NCI-H1048 (cell line): ENCODE data around the gene ARF6.
"Not testable (repeated sequence)": the region's sequence is repeated elsewhere in the genome, so short reads cannot be mapped to it uniquely, and the experiment has no call there.

ENCODE experiments used
- DNase-seq: peaks from one replicate; lab custom pipeline; 2025; lab: John Stamatoyannopoulos, UW

The ARF6 gene

GRCh38 chr14:49876563-49877127 is 16.2 kb upstream of the ARF6 start:
- no peak for DNase-seq

- DNase-seq, result no peak
Observed at GRCh38 chr14:49879646-49880204, 13.2 kb upstream of the ARF6 start.

GRCh38 chr14:49880267-49881064 is 12.4 kb upstream of the ARF6 start:
- DNase-seq, result no peak

DNA sequence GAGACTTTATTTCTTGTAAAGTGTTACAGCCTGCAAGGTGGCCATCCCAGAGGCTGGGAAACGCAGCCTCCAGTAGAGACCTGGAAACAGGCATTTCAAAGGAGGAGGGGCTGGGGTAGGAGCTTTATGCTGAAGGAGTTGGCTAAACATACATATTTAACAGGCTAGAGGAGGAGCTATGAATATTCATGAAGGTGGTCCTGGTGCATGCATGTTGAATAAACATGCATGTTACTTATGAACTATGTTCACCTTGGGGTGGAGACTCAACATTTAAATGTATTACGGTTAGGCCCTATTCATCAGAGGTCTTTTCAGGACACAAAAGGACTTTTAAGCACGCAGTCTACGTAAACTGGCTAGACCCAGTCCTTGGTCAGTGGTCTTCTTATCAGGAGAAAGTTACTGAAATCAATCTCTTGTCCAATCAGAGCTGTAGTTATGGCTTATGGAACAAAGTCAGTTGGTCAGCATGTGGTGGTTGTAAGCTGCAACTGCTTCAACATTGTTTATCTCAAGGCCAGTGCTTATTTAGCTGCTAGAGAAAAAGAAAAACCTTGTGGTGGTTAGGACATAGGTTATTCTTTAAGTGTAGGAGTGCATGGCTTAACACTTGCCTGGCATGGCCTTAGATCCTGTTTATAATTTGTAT is 11.4 kb upstream of the ARF6 start:
- DNase-seq, result no peak

DNA sequence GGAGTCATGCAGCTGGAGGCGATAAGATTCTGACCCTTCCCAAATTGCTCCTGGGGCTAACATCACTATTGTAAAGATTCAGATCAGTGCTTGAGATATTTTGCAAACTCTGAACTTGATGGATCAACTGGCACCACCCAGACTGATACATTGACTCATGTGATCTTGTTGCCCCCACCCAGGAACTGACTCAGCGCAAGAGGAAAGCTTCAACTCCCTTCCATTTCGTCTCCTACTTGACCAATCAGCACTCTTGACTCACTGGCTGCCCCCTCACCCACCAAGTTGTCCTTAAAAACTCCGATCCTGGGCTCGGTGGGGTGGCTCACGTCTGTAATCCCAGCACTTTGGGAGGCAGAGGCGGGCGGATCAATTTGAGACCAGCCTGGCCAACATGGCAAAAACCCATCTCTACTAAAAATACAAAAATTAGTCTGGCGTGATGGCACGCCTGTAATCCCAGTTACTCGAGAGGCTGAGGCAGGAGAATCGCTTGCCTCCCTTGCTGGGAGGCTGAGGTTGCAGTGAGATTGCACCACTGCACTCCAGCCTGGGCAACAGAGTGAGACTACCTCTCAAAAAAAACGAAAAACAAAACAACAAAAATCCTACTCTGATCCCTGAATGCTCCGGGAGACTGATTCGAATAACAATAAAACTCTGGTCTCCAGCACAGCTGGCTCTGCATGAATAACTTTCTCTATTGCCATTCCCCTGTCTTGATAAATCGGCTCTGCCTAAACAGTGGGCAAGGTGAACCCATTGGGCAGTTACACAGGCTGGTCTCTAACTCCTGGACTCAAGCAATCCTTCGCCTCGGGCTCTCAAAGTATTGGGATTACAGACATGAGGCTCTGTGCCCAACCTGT is 9.8 kb upstream of the ARF6 start:
- no peak for DNase-seq

- no peak for DNase-seq
Observed at GRCh38 chr14:49886523-49886922, 6.4 kb upstream of the ARF6 start.

DNA sequence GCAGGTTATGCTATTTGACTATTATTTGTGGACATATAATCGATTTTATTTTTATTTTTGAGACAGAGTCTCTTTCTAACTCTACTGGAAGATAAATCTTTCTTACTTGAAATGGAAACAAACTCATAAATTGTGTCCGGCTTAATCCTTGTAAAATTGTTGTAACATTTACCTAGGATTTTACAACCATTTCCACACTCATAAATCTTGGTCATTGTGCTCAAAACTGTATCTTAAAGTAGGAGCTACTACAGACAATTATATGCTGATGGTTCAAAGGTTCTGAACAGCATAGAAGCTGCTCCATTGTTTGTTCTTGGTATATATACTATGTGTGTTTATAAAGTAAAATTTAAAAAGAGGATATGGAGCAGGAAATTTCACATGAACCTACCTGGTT is 4.6 kb upstream of the ARF6 start:
- no peak for DNase-seq

- no peak for DNase-seq
Observed at GRCh38 chr14:49892301-49892635, 614 bp upstream of the ARF6 start.

DNA sequence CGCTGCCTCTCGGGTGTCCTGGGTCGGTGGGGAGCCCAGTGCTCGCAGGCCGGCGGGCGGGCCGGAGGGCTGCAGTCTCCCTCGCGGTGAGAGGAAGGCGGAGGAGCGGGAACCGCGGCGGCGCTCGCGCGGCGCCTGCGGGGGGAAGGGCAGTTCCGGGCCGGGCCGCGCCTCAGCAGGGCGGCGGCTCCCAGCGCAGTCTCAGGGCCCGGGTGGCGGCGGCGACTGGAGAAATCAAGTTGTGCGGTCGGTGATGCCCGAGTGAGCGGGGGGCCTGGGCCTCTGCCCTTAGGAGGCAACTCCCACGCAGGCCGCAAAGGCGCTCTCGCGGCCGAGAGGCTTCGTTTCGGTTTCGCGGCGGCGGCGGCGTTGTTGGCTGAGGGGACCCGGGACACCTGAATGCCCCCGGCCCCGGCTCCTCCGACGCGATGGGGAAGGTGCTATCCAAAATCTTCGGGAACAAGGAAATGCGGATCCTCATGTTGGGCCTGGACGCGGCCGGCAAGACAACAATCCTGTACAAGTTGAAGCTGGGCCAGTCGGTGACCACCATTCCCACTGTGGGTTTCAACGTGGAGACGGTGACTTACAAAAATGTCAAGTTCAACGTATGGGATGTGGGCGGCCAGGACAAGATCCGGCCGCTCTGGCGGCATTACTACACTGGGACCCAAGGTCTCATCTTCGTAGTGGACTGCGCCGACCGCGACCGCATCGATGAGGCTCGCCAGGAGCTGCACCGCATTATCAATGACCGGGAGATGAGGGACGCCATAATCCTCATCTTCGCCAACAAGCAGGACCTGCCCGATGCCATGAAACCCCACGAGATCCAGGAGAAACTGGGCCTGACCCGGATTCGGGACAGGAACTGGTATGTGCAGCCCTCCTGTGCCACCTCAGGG is 679 bp downstream of the ARF6 start:
- DNase-seq, result no peak

DNA sequence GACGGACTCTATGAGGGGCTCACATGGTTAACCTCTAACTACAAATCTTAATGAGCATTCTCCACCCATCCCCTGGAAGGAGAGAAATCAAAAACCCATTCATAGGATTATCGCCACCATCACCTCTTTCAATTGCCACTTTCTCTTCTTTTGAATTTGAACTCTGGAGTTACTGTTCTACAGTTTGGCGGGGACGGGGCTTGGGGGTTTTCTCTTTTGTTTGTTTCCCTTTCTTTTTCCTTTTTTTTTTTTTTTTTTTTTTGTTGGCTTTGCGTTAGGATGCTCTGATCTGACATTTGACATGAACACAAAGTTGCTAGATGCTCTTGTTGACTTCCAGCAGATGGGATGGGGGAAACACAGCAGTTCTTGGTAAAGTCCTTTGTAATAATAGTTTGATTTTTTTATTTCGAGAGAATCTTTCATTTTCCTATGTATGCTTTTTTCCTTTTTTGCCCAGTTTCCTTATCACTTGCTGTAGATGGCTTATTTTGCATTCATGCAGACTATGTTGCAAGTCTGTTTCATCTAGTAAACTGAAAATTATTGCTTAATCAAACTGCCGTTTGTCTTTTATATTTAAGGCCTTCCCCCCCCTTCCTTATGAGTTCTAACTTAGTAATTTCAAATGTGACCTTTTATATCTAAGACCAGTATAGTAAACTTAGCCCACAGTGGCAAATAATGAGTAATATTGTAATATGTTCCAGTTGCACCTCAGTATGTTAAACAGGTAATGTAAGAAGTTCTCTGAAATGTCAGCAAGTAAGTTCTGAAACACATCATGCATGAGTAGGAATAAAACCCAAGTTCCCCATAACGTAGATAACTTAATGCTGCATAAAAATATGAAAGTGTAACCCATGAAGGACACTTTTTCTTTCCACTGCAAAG is 1.6 kb downstream of the ARF6 start:
- not testable (repeated sequence) for DNase-seq

DNA sequence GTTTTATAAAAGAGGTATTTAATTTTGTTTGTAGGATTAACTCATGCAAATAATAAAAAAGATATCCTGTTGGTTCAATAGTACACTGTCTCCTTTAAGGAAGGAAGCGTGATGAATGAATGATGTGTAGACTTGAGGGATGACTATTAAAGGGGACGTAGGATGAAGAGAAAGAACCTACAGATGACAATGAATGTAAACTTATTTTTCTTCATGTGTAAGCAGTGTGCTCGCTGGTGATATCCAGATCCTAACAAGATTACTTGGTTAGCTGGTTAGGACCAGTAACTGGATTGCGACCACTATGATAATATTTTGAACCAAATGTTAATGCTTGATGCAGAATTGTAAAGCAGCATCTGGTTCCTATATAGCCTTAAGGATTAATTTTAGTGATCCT is 2.6 kb downstream of the ARF6 start:
- DNase-seq, result no peak

GRCh38 chr14:49896272-49896671 is 3.4 kb downstream of the ARF6 start:
- not testable (repeated sequence) for DNase-seq

DNA sequence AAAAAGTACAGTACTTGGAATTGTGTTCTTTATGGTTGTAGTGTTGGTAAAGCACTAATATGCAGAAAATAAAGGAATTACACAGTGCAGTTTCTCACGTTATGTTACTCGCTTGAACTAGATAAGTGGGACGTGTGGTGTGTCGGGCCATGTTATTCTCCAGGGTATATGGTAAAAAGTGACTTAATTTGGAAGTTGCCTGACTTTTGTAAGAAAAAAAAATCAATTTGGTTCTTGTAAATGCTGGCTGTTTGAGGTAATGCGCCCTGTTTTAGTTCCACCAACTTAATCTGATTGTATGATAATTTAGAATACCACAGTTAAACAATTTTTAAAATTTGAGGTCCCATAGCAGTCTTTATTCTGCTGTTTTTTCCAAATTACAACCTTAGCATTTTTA is 4.1 kb downstream of the ARF6 start:
- DNase-seq, result no peak

GRCh38 chr14:49897414-49897813 is 4.5 kb downstream of the ARF6 start:
- DNase-seq, result no peak

DNA sequence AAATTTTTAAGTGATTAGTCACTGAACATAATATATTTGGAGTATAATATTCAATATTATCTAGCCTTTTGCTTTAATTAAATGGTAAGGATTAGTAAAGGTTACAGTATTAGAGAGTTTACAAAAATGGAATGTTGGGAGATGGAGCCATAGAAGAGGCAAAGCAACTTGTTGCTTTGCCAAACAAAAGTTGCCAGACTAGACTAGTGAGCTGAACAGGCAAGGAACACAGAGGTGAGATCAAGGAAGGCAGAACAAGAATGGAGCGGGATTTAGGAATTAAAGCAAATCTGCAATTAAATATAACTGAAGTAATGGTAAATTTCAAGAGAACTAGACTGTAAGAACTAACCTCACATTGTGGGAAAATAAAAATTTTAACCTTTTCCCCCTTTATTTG is 5.1 kb downstream of the ARF6 start:
- DNase-seq, result no peak

DNA sequence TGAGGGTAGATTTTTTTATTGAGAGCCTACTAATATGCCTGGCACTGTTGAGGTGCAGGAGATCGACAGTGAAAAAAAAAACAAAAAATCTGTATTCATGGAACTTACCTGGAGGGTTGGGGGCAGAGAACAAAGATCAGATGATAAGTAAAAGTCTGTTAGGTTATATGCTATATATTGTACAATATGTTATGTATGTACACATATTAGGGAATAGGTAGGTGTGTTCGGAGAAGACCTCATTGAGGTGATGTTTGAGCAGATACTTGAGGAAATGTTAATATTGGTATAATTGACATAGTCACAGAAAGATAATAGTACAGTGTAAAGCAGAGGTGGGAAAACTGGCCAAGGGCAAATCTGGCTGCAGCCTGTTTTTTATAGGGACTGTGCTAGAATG is 5.6 kb downstream of the ARF6 start:
- DNase-seq, result no peak

- DNase-seq, result no peak
Observed at GRCh38 chr14:49900973-49901372, 8.1 kb downstream of the ARF6 start.

DNA sequence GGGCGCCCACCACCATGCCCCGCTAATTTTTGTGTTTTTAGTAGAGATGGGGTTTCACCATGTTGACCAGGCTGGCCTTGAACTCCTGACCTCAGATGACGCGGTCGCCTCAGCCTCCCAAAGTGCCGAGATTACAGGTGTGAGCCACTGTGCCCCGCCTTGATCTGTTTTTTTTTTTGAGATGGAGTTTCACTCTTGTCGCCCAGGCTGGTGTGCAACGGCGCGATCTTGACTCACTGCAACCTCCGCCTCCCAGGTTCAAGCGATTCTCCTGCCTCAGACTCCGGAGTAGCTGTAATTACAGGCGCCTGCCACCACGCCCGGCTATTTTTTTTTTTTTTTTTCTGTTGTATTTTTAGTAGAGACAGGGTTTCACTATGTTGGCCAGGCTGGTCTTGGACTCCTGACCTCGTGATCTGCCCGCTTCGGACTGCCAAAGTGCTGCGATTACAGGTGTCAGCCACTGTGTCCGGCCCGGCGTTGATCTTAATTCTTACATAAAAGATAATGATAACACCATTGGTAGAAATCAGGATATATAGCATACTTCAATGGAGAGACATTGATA is 9.9 kb downstream of the ARF6 start:
- DNase-seq, result not testable (repeated sequence)

GRCh38 chr14:49904270-49904669 is 11.4 kb downstream of the ARF6 start:
- no peak for DNase-seq

DNA sequence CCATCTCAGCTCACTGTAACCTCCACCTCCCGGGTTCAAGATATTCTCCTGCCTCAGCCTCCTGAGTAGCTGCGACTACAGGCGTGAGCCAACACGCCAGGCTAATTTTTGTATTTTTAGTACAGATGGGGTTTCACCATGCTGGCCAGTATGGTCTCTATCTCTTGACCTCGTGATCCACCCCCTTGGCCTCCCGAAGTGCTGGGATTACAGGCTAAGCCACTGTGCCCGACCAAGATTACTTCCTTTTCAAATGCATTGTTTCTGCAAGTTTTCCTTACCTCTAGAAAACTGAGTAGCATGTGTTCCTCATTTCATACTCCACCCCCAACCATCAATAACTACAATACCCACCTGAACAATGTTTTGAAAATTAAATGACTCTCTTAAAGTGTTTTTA is 13.1 kb downstream of the ARF6 start:
- DNase-seq, result no peak
